ENCODE results near the gene FAM184A.
"Not testable (repeated sequence)": the region's sequence is repeated elsewhere in the genome, so short reads cannot be mapped to it uniquely, and the experiment has no call there.

FAM184A gene

DNA sequence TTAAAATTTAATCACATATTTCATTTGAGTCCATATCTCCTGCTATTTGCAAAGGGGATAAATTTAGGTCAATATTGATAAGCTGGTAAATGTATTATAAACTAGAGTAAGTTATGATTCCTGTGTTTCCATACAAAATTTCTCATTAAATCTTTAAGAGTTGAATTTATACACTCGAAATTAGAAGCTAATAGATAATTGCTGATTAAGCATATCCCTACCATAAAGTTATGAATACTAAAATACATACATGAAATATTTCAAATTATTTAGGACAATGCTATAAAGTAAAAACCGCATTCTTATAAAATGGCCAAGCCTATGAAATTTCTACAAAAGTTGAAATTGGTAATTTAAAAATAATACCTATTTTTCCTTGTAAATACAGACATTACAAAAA is 71.5 kb downstream of the FAM184A start:
- no peak for DNase-seq

DNA sequence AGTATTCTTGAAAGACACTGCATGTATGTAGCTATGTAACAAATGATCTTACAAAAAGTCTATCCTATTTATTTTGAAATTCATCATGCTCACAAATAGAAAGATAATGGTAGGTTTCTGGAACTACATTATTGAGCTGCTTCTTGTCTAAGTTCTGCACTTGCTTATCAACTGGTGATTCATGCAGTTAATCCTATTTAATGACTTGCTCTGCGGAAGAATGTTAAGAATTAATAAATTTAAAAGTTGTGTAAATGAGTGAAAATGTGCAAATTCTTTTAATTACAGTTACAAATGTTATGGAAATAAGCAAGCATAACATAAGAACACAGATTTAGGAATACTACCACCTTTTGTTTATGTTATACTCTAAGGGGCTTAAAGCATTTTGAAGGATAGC is 76.4 kb downstream of the FAM184A start:
- DNase-seq: no peak

DNA sequence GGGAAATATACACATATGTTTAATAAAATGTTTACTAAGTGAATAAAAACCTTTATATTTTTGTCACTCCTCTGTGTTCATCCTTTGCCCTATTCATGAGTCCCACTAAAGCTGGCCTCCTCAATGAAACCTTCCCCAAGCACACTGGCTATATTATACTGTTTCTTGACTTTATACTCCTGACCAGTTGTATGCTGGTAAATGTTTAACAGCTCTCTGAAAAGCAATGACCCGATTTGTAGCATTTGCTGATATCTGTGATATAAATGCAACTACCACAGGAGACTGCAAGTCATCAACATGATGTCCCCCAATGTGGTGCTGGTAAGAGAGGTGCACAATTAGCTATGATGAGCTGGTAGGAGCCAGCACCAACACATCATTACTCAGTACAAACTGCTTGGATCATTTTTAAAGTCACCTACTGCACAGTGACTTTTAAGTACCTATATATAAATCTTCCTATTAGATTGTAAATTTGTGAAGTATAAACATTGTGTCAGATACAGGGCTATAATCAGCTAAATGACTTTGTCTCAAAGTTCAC is 78.9 kb downstream of the FAM184A start:
- DNase-seq: no peak

DNA sequence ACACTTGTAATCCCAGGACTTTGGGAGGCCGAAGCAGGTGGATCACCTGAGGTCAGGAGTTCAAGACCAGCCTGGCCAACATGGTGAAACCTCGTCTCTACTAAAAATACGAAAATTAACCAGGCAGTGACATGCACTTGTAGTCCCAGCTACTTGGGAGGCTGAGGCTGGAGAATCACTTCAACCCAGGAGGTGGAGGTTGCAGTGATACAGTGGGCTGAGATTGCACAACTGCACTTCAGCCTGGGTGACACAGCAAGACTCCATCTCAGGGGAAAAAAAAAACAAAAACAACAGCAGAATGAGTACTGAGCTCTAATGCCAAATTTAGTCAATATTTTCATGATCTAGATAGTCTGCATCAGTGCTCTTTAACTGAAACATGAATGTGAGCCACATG is 81.0 kb downstream of the FAM184A start:
- not testable (repeated sequence) for DNase-seq

DNA sequence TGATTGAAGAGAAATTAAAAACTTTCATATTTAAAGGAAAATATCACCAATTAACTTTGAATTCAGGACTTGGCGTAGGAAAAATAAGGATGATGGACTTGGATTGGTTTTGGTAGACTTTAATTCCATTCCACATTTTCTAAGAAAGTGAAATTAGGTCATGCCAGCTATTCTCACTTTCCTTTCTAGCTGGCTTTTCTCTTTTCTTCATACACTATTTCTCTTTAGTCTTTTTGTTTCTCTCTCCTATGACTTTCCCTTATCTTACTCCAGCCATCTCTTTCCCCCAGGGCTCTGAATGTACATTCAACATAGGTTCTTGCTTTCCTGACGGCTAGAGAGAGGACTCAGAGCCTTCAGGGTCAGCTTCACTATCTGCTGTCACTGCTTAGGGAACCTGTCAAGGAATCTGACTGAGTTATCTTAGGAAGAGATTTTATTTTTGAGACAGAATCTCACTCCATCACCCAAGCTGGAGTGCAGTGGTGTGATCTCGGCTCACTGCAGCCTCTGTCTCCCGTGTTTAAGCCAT is 82.1 kb downstream of the FAM184A start:
- peak; percentile 67 for DNase-seq

DNA sequence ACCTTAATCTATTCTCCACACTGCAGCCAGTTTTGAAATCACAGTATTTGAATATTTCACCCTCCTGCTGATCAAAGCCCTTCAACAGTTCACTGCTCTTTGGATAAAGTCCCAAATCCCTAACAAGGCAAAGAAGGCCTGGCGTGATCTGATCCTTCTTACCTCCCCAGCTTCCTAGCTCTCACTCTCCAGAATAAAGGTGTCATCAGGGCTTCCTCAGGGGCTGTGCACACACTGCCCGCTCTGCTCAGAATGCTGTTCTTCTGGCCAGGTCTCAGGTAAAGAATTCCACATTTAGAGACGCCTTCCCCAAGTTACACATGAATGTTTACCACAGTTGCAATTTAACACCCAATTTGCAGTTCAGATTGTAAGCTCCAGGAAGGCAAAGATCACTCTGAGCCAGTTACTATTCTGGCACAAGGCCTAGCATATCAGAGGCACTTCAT is 84.6 kb downstream of the FAM184A start:
- DNase-seq: no peak

DNA sequence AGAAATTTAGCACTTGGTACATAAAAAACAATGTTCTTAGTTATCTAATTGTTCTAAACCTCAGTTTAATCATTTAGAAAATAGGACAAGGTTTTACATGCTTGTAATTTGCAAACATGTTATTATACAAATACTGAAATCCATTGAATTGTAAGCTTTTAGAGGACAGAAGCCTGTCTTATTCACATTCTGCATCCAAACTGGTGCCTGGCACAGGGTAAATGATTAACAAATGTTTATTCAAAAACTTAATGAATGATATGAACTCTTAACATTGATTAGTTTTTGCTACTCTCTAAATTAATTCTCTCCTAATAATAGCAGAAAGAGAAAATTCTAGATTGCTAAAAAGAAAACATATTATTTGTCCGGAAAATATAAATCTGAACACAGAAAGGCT is 85.1 kb downstream of the FAM184A start:
- DNase-seq: no peak

DNA sequence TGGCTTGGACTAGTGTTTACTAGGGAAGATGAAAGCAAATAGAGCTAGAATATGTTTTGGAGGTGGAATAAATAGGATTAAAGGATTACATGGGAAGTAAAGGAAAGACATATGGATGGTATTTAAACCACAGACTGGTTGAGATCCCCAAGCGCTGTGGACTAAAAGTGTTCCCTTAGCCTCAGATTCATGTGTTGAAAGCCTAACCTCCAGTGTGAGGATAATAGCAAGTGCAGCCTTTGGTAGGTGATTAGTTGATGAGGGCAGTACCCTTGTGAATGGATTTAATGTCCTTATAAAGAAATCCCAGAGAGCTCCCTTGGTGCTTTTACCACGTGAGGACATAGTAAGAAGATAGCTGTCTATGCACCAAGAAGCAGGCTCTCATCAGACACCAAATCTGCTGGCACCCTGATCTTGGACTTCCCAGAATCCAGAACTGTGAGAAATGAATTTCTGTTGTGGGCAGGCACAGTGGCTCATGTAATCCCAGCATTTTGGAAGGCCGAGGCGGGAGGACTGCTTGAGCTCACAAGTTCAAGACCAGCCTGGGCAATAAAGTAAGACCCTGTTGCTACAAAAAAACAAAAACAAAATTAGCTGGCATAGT is 86.2 kb downstream of the FAM184A start:
- DNase-seq: no peak

DNA sequence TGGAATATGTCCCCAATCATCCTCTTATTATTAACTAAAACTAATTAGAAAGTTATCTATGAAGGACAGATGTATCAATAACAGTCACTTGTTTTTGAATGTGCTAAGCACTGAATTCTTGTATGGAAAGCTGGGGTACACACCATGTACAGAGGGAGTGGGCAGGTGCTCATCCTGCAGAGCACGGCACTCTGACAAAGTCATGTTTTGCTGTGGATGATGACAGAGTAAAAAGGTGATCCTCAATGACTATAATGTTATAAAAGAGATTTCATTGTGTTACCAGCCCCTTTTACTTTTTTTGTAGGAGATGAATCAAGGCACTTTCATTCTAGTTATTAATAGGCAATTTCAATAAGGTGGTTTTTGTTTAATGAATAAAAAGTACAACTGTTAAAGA is 92.2 kb downstream of the FAM184A start:
- DNase-seq: no peak

DNA sequence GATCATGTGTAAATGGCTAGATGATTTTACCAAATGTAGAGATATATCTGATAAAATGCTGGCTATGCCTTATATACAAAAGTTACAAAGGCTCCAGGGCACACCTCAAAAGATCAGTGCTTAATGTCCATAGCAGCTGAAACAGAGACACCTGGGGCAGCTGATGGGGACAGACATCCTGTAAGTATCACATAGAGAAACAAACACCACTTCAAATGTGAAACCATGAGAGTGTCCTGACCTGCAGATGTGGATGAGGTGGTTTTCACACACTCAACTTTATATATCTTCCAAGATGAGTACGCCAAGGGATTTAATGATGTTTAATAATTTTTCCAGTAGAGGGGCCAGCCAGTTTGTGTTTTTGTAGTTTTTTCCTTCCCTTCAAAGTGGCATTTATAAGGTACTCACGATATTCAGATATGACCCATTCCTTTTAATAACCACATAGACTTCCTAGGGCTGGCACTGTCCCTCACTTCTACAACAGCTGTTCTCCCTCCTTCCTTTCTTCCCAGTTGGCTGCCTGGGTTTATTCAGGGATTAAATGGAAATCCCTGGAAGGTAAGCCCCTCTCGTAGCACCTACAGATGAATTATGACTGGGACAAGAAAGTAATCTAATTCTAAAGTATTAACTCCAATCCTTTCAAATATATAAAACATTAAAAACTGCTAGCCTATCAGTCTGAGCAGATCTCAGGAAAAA is 93.2 kb downstream of the FAM184A start:
- no peak for DNase-seq

DNA sequence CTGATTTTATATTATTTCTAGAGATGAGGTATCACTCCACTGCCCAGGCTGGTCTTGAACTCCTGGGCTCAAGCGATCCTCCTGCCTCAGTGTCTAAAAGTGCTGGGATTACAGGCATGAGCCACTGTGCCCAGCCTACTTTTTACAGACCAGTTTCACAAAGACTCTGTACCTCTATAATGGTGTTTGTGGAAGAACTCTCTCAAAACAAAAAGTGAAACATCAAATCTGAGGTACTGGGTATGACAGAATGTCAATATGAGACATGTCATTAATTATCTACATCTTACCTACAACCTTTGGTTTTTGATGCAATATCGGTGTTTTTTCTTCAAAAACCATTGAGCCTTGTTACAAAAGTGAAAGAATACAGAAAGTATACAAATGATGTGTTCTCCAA is 94.1 kb downstream of the FAM184A start:
- DNase-seq: no peak

DNA sequence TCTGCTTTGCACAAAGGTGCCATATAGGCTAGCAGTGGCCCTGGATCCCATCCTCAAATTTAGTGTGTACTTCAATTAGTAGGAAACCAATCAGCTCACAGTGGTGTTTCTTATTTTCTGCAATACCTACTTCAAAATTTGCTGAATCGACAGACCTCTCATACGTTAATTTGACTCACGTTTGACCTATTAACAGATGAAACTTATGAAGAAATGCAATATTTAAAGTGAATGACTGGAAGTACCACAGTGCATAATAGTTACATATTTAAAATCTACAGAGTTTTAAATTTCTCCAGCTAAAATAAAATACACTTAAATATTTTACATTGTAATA is 95.9 kb downstream of the FAM184A start:
- DNase-seq: no peak

DNA sequence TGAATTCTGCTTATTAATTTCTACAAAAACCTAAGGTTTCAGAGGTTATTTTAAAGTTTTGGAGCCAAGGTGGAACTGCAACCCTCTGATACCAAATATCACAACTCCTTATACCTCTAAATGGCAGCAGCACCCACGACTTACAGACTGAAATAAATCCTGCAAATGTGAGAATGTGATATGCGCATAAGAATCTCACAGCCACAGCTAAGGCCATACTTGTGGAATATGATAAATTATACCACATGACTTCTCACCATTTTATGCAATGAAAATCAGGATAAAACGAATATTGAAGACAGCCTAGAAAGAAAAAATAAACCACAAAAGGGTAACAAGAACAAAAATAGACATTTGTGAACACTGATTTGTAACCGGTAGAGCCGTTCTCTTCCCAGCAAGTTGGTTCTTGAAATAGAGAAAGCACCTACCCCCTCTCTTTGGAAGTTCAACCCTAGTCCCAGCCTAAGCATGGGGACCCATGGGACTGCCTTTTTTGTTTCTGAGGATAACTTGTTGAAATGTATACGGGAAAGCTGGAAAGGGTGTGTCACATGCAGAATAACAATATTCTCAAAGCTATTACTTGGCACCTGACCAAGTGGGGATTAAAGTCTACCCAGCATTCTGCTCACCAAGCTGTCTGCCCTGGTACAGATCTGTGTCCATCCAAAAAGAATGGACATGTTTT is 96.4 kb downstream of the FAM184A start:
- no peak for DNase-seq

DNA sequence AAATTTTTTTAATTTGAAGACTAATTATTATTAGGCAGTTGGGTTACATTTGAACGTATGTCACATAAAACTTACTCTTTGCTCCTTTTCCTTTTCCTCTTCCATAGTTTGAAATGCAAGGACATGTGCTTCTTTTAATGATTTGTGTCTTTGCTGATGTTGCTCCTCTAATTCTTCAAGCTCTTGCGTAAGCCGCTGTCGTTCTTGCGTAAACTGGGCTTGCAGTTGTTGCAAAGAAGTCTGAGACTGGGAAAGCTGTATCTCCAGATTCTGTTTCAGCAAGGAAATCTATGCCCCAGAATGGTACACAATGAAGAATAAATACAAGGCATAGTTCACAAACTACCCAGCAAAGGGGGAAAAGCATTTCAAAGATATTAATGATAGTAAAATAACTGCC is 98.4 kb downstream of the FAM184A start:
- no peak for DNase-seq

DNA sequence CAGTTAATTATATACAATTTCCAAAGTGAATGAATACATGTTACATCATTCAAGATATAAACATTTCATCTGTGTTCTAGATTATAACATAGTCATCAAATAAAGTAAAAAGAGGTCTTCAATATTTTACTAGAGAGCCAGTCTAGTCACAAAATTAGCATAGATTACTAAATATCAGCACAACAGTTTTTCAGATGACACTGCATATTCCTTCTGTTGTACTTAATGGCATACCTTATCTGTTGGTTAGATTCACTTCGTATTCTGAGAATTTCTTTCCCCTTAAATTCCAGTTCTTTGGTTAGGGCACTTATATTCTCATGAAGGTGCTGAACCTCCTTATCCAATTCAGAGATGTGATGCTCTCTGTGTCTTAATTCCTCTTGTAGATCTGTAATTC is 103.7 kb downstream of the FAM184A start:
- DNase-seq: no peak

DNA sequence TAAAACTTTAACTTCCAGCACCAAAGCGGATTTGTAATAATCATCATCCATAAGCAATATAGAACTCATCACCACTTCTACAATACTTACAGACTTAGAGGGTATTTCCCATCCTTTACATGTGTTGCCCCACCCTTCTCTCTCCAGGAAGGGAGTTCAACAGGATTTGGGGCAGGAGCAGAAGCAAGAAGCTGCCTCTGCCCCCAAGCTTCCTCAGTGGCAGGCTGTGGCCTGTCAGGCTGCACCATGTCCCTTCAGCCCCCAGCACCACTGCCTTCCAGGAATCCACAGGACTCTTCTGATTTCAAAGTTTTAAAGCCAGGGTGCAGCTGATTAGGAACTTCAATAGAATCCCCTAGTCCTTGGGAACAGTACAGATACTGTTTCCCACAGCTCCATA is 106.8 kb downstream of the FAM184A start:
- DNase-seq: no peak

DNA sequence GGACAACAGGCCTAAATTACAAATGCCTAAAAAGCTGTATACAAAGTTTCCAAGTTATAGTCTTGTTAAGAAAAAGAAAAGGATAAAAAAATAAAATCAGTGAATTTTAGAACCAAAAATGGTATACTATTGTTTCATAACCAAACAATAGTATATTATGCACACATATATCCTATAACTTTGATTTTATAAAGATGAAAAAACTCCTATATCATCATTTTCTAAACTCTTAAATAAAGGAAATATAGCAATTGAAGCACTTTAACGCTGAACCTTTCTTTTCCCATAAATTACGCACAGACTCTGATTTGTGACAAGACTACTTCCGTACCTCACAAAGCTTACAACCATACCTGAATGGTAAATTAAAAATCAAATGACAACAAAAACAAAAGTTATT is 107.6 kb downstream of the FAM184A start:
- DNase-seq: no peak

DNA sequence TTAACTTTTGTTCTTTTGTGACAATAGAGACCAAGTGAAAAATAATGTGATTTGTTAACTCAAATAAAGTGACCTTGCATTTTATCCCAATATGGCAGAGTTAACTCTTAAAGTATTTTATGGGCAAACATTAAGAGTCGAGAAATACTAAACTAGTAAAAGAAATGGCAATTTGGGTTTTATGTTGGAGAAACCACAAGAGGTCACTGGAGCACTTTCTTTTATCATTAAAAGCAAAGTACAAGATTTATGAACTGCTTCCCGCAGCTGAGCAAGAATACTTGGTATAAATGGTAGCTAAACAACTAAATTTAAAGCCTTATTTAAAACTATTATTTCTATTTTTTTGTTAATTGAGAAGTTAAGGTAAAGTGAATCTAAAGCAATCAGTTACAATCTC is 110.0 kb downstream of the FAM184A start:
- DNase-seq: no peak

DNA sequence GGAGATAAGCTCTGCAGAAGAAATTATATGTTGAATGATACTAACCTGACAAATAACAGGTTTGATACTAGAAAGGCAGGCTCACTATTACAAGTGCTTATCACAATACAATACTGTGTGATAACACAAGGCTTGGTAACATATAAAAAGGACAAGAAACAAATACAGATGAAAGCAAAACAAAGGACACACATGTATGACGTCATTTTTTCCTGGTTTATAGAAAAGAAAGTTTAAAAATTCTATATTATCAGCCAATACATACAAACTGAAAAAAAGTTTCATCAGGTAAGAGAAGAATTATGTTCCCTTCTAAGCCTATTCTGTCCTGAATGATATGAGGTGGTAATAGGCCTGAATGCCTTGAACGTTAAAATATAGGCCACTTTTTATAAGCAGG is 111.2 kb downstream of the FAM184A start:
- no peak for DNase-seq

DNA sequence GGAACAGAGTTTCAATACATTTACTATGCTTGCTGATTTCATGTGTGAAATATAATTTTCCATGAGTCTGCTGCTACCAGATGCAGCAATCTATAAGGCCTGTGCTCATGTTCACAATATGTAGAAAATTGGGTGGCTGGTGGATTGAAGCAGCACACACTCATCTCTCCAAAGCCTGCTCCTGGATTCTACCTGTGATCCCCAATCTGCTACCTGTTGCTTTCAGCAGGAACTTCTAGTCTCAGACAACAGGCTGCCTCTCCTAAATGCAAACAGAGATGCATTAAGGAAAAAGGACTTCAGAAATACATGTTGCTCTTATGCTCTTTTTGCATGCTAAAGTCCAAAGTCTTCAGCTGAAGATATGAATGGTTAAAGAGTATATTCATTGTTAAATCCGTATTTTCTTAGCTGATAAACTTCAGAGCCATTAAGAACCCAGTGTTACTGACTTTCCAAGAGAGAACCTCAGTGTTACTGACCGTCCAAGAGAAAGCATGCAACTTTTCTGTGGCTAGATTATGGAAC is 112.6 kb downstream of the FAM184A start:
- DNase-seq: no peak

DNA sequence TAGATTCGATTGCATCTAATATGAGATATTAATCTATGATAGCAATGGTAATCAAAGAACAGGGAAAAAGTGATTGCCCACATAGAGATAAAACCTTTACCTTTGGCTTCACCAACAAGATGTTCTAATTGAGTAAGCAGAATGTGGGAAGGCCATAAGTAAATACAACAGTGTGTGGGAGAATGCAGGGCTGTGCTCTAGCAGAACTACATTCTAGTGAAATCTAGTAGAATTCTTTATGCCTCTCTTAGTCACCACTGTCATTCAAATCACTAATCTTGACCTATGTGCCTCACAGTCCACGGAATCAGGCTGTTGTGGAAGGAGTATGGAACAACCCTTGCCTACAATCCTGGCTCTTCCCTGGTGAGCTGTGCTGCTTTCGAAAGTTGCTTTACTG is 113.1 kb downstream of the FAM184A start:
- no peak for DNase-seq

DNA sequence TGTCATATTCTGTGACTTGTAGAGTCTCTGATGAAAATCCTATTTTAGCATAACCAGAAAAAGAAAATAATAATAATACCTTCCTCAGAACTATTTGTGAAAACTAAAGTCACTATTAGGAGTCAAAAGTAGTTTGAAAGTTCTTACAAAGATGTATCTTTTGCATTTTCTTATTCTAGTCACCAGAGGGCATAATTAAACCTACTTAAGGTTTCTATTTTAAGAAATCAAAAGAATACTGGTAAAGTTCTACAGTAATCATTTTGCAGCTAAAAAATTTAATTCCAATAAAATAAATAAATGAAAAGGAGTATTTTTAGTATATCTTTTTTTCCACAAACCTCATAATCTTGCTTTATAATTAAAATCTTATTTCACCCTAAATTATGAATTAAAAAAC is 115.5 kb downstream of the FAM184A start:
- DNase-seq: no peak

DNA sequence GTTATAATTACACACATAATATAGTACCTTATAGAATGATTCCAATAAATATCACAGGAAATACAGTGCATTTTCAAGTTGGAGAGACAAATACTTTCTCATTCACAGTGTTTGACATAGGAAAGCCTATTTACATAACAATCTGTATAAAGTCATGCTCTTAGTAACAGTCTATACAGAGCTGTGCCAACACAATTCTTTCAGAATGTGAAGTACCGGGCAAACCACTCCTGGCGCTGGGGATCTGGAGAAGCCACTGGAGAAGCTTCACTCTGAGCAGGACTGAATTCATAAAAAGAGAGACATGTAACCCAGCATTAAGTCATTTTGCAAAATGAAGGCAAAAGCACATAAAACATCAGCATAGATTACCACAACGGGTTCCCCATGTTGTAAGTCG is 118.6 kb downstream of the FAM184A start:
- no peak for DNase-seq

DNA sequence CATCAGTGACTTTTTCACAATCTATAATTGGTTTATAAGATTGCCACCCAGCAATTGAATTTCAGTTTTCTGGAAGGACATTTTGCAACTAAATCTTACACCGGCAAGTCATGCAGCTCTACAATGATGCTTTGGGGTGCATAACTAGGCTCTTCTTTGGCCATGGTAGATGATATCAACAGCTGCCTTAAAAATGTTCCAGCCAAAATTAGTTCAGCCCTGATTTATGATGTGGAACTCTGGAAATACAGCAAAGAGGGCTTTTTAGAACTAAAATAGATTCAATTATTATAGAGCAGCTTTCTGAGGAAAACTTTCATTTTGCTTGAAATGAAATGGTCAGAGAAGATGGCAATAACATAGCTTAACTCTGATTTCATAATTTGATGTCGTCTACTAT is 125.1 kb downstream of the FAM184A start:
- DNase-seq: no peak

Data from islet precursor cell (in vitro differentiated cells).